OCI-LY3 (cell line): ENCODE results near the gene PRSS27.

Source experiments
- H2AFZ ChIP-seq: fragments of 200-600, 300-600 bp; shearing (Covaris generic); 2 replicates; pipeline ENCODE4 v1.6.0; 2014; ENCODE audit warnings: antibody characterized with exemption, low read depth, low read length
- H3K27ac ChIP-seq: fragments of 200-600, 300-600 bp; sonication (generic); 2 replicates; pipeline ENCODE4 v1.5.1; 2014; ENCODE audit warnings: mild to moderate bottlenecking, low read length, moderate library complexity, mixed read lengths
- H3K27me3 ChIP-seq: fragments of 200-600, 300-600 bp; sonication (generic); 2 replicates; pipeline ENCODE4 v1.6.1; 2014; ENCODE audit warnings: low read depth, low read length, mixed read lengths
- H3K36me3 ChIP-seq: fragments of 200-600, 300-600 bp; sonication (generic); replicated peaks from 2 replicates; pipeline ENCODE3; 2014; ENCODE audit warnings: low read depth, low read length, mixed read lengths
- H3K4me1 ChIP-seq: fragments of 300-600, 200-600 bp; sonication (generic); 2 replicates; pipeline ENCODE4 v1.6.1; 2014; ENCODE audit warnings: low read length, mixed read lengths
- H3K4me2 ChIP-seq: fragments of 200-600, 300-600 bp; sonication (generic); 2 replicates; pipeline ENCODE4 v1.6.1; 2014; ENCODE audit warnings: low read length, mixed read lengths
- H3K4me3 ChIP-seq: fragments of 300-600, 200-600 bp; sonication (generic); 2 replicates; pipeline ENCODE4 v1.5.1; 2014; ENCODE audit warnings: antibody characterized with exemption, mild to moderate bottlenecking, low read length, moderate library complexity
- H3K79me2 ChIP-seq: fragments of 300-600, 200-600 bp; shearing (Covaris generic); 2 replicates; pipeline ENCODE4 v1.6.1; 2014; ENCODE audit warnings: mild to moderate bottlenecking, low read length, mixed read lengths
- H3K9ac ChIP-seq: fragments of 300-600, 200-600 bp; shearing (Covaris generic); 2 replicates; pipeline ENCODE4 v1.6.0; 2014; ENCODE audit warnings: mild to moderate bottlenecking, low read length, moderate library complexity
- H3K9me3 ChIP-seq: fragments of 200-600, 300-600 bp; shearing (Covaris generic); 2 replicates; pipeline ENCODE4 v1.6.1; 2014; ENCODE audit warnings: low read length, mixed read lengths; ENCODE audit not compliant: insufficient read depth
- H4K20me1 ChIP-seq: fragments of 200-600, 300-600 bp; sonication (generic); 2 replicates; pipeline ENCODE4 v1.6.1; 2016; ENCODE audit warnings: low read length, mixed read lengths; ENCODE audit not compliant: insufficient read depth
- CTCF ChIP-seq: fragments of 200-600, 300-600 bp; sonication (generic); IDR thresholded peaks from 2 replicates; pipeline ENCODE4 v1.5.1; 2014; ENCODE audit warnings: antibody characterized with exemption, low read length, low read depth
- EZH2phosphoT487 ChIP-seq: fragments of 200-600 bp; shearing (Covaris generic); IDR thresholded peaks from 2 replicates; pipeline ENCODE4 v1.6.1; 2018; ENCODE audit warnings: antibody characterized with exemption, mixed run types, low read depth

PRSS27 gene

GRCh38 chr16:2749936-2750335, 29.9 kb upstream of the PRSS27 start:
- Histone ChIP-seq H3K4me1 (peaks cover 19% of the 10 kb centered on the region), H3K9me3 (no peaks in the 10 kb centered on the region), H2AFZ (no peak overlapping the region), H3K79me2 (peaks cover 44% of the 10 kb centered on the region), H3K4me3 (no peak overlapping the region), H3K36me3 (peaks cover 28% of the 10 kb centered on the region), H3K9ac (no peak overlapping the region), H3K27ac (no peak overlapping the region), H3K4me2 (no peak overlapping the region), H3K27me3 (no peaks in the 10 kb centered on the region), H4K20me1 (peaks cover 19% of the 10 kb centered on the region)
- TF ChIP-seq EZH2phosphoT487 = no peak
- no peak for TF ChIP-seq CTCF

- Histone ChIP-seq H4K20me1 (peaks cover 15% of the 10 kb centered on the region), H3K9me3 (no peaks in the 10 kb centered on the region), H3K9ac (no peak overlapping the region), H3K27ac (no peak overlapping the region), H3K79me2 (peaks cover 40% of the 10 kb centered on the region), H3K4me3 (no peak overlapping the region), H2AFZ (no peak overlapping the region), H3K27me3 (no peaks in the 10 kb centered on the region), H3K4me1 (peaks cover 15% of the 10 kb centered on the region), H3K36me3 (peaks cover 23% of the 10 kb centered on the region), H3K4me2 (no peak overlapping the region)
- TF ChIP-seq CTCF = no peak
- TF ChIP-seq EZH2phosphoT487 = no peak
These were observed 29.5 kb upstream of the PRSS27 start for GRCh38 chr16:2749476-2749875.

- Histone ChIP-seq H3K27ac (no peak overlapping the region), H3K79me2 (peaks cover 34% of the 10 kb centered on the region), H3K4me2 (no peak overlapping the region), H3K36me3 (peaks cover 19% of the 10 kb centered on the region), H2AFZ (no peak overlapping the region), H3K4me3 (no peak overlapping the region), H3K9me3 (no peaks in the 10 kb centered on the region), H3K4me1 (peaks cover 9% of the 10 kb centered on the region), H3K27me3 (no peaks in the 10 kb centered on the region), H3K9ac (no peak overlapping the region), H4K20me1 (peaks cover 9% of the 10 kb centered on the region)
- no peak for TF ChIP-seq CTCF
- TF ChIP-seq EZH2phosphoT487 = no peak
These were observed 28.9 kb upstream of the PRSS27 start for GRCh38 chr16:2748757-2749455.

- H3K9ac ChIP-seq = no peak overlapping the region
- H2AFZ ChIP-seq = no peak overlapping the region
- H3K9me3 ChIP-seq = no peaks in the 10 kb centered on the region
- H3K27me3 ChIP-seq = no peaks in the 10 kb centered on the region
- no peak overlapping the region for H3K4me2 ChIP-seq
- H3K27ac ChIP-seq = no peak overlapping the region
- H4K20me1 ChIP-seq = no peaks in the 10 kb centered on the region
- no peak for TF ChIP-seq EZH2phosphoT487
- TF ChIP-seq CTCF = no peak
- peaks cover 12% of the 10 kb centered on the region for H3K79me2 ChIP-seq
- peaks cover 5% of the 10 kb centered on the region for H3K4me1 ChIP-seq
- peaks cover 10% of the 10 kb centered on the region for H3K36me3 ChIP-seq
- no peak overlapping the region for H3K4me3 ChIP-seq
These were observed 25.9 kb upstream of the PRSS27 start for GRCh38 chr16:2745961-2746360.
